MG63 (cell line): ENCODE data around the gene GOLGA2. TPM values are rescaled to one million over a fixed set of nuclear protein-coding genes. Genes with fewer than 3 reads are reported as not detected.
A peak's percentile ranks its signal among the peaks of the same experiment; 100 is the strongest.

Source experiments
- DNase-seq: peaks from one replicate; pipeline ENCODE4 v3.0.0-alpha.2; 2020
- H3K27me3 ChIP-seq: fragments of 250-450 bp; sonication (Bioruptor Pico); 2 replicates; pipeline ENCODE4 v1.5.1; 2020; ENCODE audit warnings: mild to moderate bottlenecking, moderate library complexity
- H3K36me3 ChIP-seq: fragments of 250-450 bp; sonication (Bioruptor Pico); 2 replicates; pipeline ENCODE4 v1.5.1; 2020; ENCODE audit warnings: mild to moderate bottlenecking, moderate library complexity
- H3K4me3 ChIP-seq: fragments of 250-450 bp; sonication (Bioruptor Pico); 2 replicates; pipeline ENCODE4 v1.5.1; 2020; ENCODE audit warnings: mild to moderate bottlenecking, moderate library complexity
- H3K9me3 ChIP-seq: fragments of 250-450 bp; sonication (Bioruptor Pico); 2 replicates; pipeline ENCODE4 v1.5.1; 2020; ENCODE audit warnings: mild to moderate bottlenecking, moderate library complexity
- total RNA-seq: library from RNA; depleted of rRNA; stranded (reverse); fragments of >200 nt; shearing (Covaris generic); gene quantifications from 2 replicates; pipeline ENCODE4 v1.2.3, GENCODE V29; 2014; ENCODE audit warnings: low replicate concordance

GOLGA2 gene
- total RNA-seq, 1 experiment from 2014 or later: 70.3 TPM

DNA sequence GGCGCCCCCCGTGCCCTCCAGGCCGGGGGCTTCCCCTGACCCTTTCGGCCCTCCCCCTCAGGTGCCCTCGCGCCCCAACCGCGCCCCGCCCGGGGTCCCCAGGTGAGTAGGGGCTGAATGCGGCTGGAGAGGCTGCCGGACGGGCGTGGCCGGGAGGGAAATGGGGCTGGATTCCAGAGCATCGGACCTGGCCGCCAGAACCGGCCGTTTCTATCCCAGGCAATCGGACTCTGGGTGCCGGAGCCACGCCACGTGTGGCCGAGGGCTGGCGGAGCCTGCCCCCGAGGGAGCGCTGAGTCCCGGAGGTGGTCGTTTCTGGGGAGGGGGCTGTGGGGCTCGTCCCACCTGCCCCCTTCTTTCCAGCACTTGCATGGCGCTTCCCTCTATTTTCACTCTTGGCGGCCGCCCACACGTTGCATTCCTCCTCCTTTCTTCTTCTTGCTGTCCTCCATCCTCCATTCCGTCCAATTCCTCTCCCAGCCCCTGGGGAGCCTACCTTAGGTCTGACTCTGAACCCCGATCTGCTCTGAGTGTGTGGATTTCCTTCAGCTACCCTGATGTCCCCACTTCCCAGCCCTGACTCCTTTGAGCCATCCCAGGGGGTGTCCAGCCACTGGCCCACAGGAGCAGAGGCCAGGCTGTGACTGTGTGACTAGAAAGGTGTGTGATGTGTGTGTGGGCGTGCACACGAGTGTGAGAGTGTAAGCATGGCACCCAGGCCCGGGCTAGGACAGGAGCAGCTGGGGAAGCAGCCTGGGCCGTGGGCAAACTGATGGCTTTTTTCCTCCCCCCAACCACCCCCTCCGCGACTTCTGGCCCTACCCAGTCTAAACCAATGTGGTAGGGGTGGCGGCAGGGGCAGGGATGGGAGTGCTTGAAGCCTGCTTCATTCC, 24.7 kb downstream of the GOLGA2 start:
- DNase-seq: no peak
- H3K4me3 ChIP-seq: no peak overlapping the region
- H3K27me3 ChIP-seq: no peaks in the 10 kb centered on the region

DNA sequence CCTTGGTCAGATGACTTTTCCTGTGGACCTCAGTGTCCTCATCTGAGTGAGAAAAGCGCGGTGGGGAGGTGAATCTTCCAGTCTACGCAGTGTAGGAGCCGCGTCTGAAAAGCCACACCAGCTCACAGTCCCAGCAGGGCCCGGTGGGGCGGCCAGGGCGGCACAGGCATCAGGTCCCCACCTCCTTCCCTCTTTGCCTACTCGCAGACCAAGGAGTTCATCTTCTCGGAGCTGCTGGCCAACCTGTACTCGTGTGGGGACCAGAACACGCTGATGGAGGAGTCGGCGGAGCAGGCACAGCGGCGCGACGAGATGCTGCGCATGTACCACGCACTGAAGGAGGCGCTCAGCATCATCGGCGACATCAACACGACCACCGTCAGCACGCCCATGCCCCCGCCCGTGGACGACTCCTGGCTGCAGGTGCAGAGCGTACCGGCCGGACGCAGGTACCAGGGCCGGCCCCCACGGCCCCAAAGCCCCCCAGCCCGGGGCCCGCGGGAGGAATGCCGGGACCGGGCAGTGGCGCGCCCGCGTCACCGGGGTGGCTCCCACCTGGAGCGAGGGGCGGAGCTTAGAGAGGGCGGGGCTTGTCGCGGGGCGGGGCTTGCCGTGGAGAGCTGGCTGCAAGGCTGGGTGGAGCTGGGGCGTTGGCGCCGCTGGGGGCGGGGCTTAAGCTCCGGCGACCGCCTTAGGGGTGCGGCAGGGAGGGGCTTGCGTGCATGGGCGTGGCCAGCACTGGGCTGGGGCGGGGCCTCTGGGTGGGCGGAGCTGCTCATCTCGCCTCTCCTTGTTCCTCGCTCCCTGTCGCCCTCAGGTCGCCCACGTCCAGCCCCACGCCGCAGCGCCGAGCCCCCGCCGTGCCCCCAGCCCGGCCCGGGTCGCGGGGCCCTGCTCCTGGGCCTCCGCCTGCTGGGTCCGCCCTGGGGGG, 25.6 kb downstream of the GOLGA2 start:
- Histone ChIP-seq H3K9me3 (no peaks in the 10 kb centered on the region), H3K4me3 (no peak overlapping the region), H3K27me3 (no peaks in the 10 kb centered on the region), H3K36me3 (no peaks in the 10 kb centered on the region)
- peak; percentile 20 for DNase-seq

More for the DNA sequence above, 24.7 kb downstream of the GOLGA2 start:
- Histone ChIP-seq H3K9me3 (no peaks in the 10 kb centered on the region), H3K36me3 (peaks cover 2% of the 10 kb centered on the region; the same call in 1 of the 2 replicates)

DNA sequence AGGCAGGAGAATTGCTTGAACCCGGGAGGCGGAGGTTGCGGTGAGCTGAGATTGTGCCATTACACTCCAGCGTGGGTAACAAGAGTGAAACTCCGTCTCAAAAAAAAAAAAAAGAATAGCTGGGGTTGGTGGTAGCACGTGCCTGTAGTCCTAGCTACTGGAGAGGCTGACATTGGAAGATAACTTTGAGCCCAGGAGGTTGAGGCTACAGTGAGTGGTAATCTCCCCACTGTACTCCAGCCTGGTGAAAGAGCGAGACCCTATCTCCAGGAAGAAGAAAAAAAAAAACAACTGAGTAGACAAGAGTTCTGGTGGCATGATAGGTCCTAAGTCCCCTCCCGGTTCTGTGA, 26.3 kb downstream of the GOLGA2 start:
- Histone ChIP-seq H3K9me3 (no peaks in the 10 kb centered on the region), H3K36me3 (no peaks in the 10 kb centered on the region), H3K27me3 (no peaks in the 10 kb centered on the region), H3K4me3 (no peak overlapping the region)
- no peak for DNase-seq

DNA sequence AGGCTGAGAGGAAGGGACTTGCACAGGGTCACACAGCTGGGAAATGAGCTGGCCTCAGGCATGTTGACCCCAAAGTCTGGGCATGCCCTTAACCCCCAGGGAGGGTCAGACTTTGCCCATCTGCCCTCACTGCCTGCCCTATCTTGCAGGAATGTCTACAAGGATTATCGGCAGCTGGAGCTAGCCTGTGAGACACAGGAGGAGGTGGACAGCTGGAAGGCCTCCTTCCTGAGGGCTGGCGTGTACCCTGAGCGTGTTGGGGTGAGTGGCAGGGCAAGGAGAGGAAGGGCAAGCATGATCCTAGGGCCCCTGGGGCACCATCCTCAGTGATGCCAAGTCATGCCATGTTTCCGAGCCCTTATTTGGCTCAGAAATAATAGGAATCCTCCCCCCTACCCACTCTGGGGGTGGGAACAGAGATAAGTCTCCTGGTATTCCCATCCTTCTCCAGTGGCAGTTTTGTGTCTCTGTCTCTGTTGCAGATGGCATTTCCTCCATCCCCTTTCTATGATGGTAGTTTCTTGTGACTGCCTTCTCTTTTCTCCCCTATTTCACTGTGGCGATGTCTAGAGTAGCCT, 28.5 kb downstream of the GOLGA2 start:
- no peak for DNase-seq
- Histone ChIP-seq H3K36me3 (no peaks in the 10 kb centered on the region), H3K4me3 (no peak overlapping the region), H3K9me3 (no peaks in the 10 kb centered on the region), H3K27me3 (no peaks in the 10 kb centered on the region)

DNA sequence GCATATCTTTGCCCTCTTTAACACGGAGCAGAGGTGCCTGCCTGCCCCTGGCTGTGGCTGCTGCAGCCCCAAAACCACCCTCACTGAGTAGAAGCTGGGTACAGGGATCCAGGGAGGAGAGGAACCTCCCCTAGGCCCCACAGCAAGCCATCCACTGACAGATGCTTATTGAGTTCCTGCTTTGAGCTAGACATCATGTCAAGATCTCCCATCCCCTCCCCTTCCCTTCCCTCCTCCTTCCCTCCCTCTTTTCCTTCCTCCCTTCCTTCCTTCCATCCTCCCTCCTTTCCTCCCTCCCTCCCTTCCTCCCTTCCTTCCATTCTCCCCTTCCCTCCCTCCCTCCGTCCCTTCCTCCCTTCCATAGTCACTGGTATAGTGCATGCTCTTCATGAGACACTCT, 29.3 kb downstream of the GOLGA2 start:
- no peaks in the 10 kb centered on the region for H3K9me3 ChIP-seq
- no peak overlapping the region for H3K4me3 ChIP-seq
- no peaks in the 10 kb centered on the region for H3K27me3 ChIP-seq
- no peaks in the 10 kb centered on the region for H3K36me3 ChIP-seq
- no peak for DNase-seq

DNA sequence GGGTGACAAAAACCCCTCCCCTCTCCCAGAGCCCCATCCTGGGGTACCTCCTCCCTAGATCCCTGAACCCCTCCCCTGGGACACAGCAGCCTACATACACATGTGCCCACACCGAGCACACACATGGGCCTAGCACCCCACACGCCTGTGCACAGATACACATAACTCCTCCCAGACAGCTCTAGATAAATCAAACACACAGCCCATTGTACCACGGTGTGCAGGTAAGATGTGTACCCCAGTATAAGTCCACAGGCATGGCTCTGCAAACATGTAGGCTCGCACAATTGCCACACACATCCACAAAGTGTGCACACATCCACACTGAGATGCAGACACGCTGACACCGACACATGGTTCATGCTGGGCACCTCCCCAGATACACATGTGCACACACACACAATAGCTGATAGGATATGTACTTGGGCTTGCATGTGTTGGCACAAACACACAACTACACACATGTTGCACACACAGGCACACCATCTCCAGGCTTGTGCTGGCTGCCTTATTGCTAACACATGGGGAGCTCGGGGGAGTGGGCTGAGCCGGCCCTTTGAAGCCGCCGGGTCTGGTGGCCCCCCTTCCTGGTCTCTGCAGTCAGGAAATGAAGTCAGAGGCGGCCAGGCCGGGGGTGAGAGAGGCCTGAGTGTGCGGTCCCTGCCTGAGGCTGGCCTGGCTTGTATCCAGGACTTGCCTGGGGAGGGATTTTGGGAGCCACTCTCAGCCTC, 30.2 kb downstream of the GOLGA2 start:
- H3K4me3 ChIP-seq: no peak overlapping the region
- DNase-seq: peak; percentile 64
- H3K36me3 ChIP-seq: no peaks in the 10 kb centered on the region
- H3K9me3 ChIP-seq: no peaks in the 10 kb centered on the region
- no peaks in the 10 kb centered on the region for H3K27me3 ChIP-seq

DNA sequence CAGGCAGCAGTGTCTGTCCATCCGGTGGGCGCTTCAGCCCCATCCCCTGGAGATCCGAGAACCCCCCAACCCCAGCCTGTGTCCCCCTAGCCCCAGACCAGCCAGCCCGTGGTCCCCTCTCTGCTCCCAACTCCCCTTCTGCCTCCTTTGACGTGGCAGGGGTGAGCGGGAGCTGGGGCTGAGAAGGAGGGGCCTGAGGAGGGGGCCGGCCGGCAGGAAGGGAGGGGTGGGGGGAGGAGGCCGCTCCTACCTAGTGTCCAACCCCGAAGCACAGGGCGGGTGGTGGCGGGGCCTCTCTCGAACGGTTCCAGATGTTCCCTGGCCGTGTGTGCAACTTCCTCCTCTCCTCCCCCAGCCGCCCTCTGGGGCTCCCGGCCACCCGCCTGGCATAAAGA, 31.0 kb downstream of the GOLGA2 start:
- Histone ChIP-seq H3K9me3 (no peaks in the 10 kb centered on the region), H3K27me3 (no peaks in the 10 kb centered on the region), H3K4me3 (0 out of 2 replicates have a peak overlapping the region, but pooled peaks have one; percentile 15), H3K36me3 (no peaks in the 10 kb centered on the region)
- peak; percentile 77 for DNase-seq

DNA sequence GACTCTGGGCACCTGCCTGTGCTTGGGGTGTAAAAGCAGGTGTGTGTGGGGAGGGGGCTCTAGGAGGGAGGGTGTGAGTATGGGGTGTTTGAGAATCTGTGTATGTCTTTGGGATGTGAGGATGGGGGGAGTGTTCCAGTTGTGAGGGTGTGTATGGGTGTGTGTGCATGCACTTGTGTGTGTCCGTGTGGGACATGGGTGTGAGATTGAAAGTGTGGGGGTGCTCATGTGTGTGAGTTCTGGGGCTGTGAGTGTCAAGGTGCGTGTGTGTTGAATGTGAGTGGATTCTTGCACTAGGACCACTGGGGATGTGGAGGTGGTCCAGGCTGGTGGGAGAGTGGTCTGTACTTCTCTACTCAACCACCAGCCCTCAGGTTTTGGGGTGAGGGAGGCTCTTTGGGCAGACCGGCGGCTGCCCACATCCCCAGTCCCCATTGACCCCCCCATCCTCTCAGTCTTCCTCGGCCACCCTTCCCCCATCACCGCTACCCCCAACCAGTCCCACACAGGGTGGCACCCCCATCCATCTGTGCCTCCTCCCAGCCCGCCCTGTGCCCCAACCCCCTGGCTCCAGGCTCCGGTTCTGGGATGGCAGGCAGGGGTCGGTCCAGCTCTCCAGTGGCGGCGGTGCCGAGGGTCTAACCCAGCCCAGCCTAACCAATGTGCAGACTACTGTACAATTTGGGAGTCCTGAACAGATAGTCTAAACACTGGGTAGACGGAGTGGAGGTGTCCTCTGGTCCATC, 31.5 kb downstream of the GOLGA2 start:
- no peaks in the 10 kb centered on the region for H3K27me3 ChIP-seq
- no peaks in the 10 kb centered on the region for H3K36me3 ChIP-seq
- H3K4me3 ChIP-seq: 0 out of 2 replicates have a peak overlapping the region, but pooled peaks have one; percentile 15
- DNase-seq: no peak
- no peaks in the 10 kb centered on the region for H3K9me3 ChIP-seq

DNA sequence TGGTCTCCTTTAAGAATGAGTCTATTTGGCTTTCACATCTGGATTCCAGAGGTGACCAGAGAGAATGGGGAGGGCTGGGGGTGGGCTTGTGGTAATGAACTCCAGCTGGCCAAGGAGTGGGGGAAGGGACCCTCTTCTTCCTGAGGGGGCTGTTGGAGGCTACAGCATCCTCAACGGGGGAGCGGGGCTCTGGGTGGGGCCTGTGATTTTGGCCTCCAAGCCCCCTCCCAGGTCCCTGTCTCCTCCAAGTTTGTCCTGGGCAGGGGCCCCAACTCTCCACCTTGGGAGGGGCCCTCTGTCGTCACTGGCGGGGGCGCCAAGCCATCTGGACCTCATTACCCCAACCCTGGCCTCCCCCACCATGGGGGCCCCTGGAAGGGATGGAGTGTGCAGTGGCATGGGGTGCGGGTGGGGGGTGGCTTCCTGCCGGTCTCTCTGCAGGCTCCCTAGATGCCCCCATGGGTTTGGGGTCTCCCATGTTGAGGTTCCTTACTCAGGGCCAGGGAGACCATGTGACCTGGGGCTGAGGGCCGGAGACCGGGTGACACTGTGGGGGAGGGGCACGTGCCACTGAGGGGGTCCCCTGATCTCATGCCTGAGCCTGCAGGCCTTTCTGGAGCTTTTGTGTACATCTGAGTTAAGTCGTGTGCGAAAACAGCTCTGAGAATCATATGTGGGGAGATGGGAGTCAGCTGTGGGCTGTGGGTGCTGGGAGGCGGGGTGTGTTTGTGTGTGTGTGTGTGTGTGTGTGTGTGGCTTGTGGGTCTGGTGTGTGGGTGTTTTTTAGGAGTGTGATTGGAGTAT, 32.4 kb downstream of the GOLGA2 start:
- H3K36me3 ChIP-seq: no peaks in the 10 kb centered on the region
- H3K4me3 ChIP-seq: no peak overlapping the region
- no peaks in the 10 kb centered on the region for H3K27me3 ChIP-seq
- H3K9me3 ChIP-seq: no peaks in the 10 kb centered on the region
- no peak for DNase-seq

DNA sequence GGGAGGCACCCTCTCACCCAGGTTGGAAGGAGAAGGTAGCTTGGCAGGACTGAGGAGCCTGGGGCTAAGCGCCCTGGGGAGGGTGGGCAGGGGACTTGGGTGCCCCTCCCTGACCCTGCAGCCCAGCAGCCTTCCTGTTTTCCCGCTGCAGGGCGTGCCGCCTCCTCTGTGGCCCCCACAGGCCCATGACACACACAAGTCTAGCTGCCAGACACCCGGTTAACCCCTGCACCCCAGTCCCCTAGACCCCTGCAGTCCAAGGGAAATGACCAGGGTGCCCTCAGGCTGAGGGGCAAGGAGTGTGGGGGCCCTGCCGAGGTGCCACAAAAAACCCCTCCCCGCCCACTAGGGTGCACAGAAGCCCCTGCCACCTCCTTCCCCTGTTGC, 33.0 kb downstream of the GOLGA2 start:
- Histone ChIP-seq H3K9me3 (no peaks in the 10 kb centered on the region), H3K36me3 (no peaks in the 10 kb centered on the region), H3K27me3 (no peaks in the 10 kb centered on the region), H3K4me3 (no peak overlapping the region)
- DNase-seq: no peak

DNA sequence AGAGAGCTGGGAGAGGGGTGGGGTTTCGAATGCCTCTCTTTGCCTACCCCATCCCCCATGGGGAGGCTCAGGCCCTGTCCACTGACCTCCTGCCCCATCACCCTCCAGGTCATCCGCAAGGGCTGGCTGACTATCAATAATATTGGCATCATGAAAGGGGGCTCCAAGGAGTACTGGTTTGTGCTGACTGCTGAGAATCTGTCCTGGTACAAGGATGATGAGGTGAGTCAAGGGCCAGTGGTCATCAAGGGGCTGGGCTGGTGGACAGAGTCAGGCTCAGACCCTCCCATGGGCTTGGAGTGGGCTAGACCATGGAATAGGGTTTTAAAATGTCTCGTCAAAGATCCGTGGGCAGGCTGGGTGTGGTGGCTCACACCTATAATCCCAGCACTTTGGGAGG, 33.7 kb downstream of the GOLGA2 start:
- DNase-seq: no peak
- no peaks in the 10 kb centered on the region for H3K9me3 ChIP-seq
- no peaks in the 10 kb centered on the region for H3K36me3 ChIP-seq
- H3K4me3 ChIP-seq: no peak overlapping the region
- H3K27me3 ChIP-seq: no peaks in the 10 kb centered on the region

DNA sequence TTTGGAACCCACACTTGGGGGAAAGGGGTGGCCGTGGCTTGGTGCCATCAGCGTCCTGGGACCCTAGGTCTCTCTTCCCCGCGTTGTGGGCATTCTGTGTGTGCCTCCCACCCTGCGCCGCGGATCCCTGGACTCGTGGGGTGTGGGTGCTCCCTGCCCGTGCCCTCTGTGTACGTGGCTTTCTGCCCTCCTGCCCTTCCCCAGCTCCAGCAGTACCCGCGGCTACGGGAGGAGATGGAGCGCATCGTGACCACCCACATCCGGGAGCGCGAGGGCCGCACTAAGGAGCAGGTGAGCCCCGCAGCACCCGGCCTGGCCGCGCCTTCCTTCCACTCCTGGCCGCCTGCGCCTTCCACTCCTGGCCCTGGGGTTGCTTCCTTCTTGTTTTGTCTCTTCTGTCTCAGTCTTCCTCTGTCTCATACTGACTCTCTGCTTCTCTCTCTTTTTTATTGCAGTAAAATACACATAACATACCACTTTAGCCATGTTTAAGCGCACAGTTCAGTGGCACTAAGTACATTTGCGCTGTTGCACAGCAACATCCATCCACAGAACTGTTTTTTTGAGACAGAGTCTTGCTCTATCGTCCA, 41.9 kb downstream of the GOLGA2 start:
- Histone ChIP-seq H3K9me3 (no peaks in the 10 kb centered on the region), H3K4me3 (no peak overlapping the region), H3K27me3 (no peaks in the 10 kb centered on the region), H3K36me3 (no peaks in the 10 kb centered on the region)
- no peak for DNase-seq

DNA sequence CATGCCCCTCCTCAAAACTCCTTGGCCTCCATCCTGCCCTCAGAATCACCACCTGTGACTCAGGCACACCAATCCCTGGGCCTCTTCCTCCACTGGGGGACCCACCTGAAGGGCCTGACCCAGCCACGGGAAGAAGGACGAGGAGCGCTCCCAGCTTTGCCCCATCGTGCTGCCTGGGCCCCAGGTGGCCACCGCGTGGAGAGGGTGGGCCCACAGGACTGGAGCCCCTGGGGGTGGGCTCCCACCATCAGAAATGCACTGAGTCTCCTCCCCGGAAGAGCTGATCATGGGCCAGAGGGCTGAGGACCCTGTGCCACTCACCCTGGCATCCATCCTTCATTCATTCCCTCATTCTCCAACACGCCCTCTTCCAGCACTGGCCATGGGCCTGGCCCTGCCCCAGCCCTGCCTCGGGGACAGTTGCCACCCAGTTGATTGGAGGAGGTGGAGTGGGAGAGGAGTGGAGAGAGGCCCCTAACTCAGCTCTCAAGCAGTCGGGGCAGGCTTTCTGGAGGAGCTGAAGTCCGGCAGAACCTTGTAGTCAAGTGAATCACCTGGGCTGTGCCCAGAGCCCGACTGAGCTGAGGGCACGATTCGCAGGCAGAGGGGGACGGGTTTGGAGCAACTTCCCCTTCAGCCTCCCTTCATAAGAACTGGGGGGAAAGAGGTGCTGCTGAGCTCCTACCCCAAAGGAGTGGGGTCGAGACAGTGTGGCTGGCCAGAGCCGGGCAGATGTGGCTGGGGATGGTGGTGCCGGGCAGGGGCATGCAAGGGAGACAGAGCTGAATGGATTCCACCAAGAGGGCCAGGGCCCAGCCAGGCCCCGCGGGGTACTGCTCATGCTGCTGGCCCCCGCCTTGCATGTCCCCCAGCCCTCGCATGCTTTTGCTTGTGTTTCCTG, 43.0 kb downstream of the GOLGA2 start:
- no peak for DNase-seq

More for the DNA sequence above, 43.0 kb downstream of the GOLGA2 start:
- Histone ChIP-seq H3K9me3 (no peaks in the 10 kb centered on the region), H3K4me3 (no peak overlapping the region), H3K27me3 (no peaks in the 10 kb centered on the region), H3K36me3 (no peaks in the 10 kb centered on the region)
